HG02938 (cell line): ENCODE results near the gene ADCY9.

Experiments used
- ATAC-seq: cut with Tn5 transposase; IDR thresholded peaks from one replicate; pipeline ENCODE4 v1.9.1; 2021; ENCODE audit warnings: mild to moderate bottlenecking, moderate library complexity; ENCODE audit not compliant: unreplicated experiment

The ADCY9 gene

GRCh38 chr16:4123616-4124300 lies 7.5 kb upstream of the ADCY9 start:
- no peak for ATAC-seq

- ATAC-seq: no peak
These were observed 3.9 kb upstream of the ADCY9 start for GRCh38 chr16:4120176-4120575.

- no peak for ATAC-seq
These were observed 972 bp upstream of the ADCY9 start for GRCh38 chr16:4117250-4117578.

GRCh38 chr16:4115949-4116318 lies 308 bp downstream of the ADCY9 start:
- no peak for ATAC-seq

- ATAC-seq: no peak
These were observed 863 bp downstream of the ADCY9 start for GRCh38 chr16:4115209-4115948.

GRCh38 chr16:4114257-4115208 lies 1.7 kb downstream of the ADCY9 start:
- ATAC-seq: no peak

- ATAC-seq: no peak
These were observed 2.6 kb downstream of the ADCY9 start for GRCh38 chr16:4113358-4114256.

- no peak for ATAC-seq
These were observed 4.2 kb downstream of the ADCY9 start for GRCh38 chr16:4111748-4112696.

GRCh38 chr16:4110680-4111079 lies 5.6 kb downstream of the ADCY9 start:
- ATAC-seq: no peak

- ATAC-seq: no peak
These were observed 6.2 kb downstream of the ADCY9 start for GRCh38 chr16:4110065-4110464.

- no peak for ATAC-seq
These were observed 6.9 kb downstream of the ADCY9 start for GRCh38 chr16:4109250-4109736.

- ATAC-seq: no peak
These were observed 9.7 kb downstream of the ADCY9 start for GRCh38 chr16:4106516-4106915.

GRCh38 chr16:4105848-4106247 lies 10.4 kb downstream of the ADCY9 start:
- no peak for ATAC-seq

- ATAC-seq: no peak
These were observed 12.5 kb downstream of the ADCY9 start for GRCh38 chr16:4103745-4104144.

GRCh38 chr16:4101421-4102219 lies 14.6 kb downstream of the ADCY9 start:
- no peak for ATAC-seq

- ATAC-seq: no peak
These were observed 17.7 kb downstream of the ADCY9 start for GRCh38 chr16:4098501-4098900.

GRCh38 chr16:4097826-4098240 lies 18.4 kb downstream of the ADCY9 start:
- no peak for ATAC-seq

GRCh38 chr16:4096509-4096908 lies 19.7 kb downstream of the ADCY9 start:
- ATAC-seq: no peak
